Kasumi-1 (cell line): ENCODE measurements around the gene ZNF580.
A peak's percentile ranks its signal among the peaks of the same experiment; 100 is the strongest.

Source experiments
- DNase-seq, 2 experiments: peaks; one replicate each; lab custom pipeline; 2025; lab: John Stamatoyannopoulos, UW

Gene ZNF580

DNA sequence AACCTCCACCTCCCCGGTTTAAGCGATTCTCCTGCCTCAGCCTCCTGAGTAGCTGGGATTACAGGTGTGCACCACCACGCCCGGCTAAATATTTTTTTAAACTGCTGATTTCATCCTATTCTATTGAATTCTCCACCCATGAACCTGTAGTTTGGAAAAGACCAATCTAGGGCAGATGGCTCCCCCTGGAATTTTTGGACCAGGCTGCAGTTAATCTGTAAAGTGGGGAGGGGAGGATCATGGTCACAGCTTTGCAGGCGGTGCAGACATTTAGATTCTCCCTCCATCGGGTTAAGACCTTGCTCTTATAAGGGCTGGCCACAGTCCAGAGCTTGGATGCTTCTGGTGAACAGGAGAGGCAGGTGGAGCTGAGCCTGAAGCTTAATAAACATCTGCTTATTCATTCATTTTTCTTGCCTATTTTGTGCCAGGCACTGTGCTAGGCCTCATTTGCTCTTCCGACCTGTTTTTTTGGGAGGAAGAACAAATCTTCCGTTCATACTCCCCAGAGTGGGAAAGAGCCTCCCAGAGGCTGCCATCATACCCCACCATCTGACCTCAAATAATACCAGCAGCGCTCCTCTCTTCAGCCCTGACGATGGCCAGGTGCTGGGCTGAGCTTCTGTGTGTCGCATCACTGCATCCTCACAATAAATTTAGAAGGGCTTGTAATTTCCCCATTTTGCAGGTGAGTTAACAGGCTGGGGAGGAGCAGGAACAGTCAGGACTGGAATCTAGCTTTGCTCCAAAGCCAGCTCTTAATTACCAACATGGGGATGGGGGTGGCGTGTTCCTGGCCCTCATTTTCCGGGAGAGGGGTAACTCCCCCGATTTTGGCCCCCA is 6.3 kb downstream of the ZNF580 start:
- no peak for DNase-seq

DNA sequence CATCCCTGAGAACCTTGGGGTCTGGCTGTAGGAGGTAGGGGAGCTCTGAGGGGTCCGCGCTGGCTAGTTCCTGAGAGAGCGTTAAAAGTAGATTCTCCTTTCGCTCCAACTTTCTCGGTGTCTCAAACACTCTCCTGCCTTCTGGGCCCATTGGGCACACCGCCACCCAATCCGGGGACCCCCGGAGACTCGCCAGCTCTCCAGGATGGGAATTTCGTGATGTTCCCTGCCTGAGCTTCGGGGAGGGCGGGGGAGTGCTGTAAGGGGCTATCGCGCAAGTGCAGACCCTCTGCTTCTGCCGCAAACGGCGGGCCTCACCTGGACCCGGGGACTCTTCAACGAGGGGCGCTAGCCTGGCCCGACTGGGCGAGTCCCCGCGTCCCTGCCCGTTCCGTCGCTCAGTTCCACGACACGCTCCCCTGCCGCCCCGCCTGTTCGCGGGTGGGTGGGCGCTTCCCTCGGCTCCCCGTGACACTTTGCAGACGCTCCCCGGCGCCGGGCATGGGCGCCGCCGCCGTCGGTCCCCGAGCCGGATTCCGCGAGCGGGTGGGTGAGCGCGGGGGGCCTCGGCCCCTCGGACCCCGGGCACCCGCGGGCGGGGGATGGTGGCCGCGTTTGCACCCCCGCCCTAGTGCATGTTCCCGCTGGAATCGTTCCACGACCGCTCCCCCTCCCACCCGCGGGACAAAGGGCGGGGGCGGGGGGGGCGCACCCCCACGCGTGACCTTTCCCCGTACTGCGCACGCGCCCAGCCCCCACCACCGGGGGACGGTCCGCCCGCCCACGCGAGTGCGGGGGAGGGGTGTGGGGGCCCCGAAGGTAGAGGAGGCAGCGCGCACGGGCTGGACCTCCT is 7.2 kb downstream of the ZNF580 start, which contains the start of gene CCDC106:
CCDC106 (plus strand) TSS at position 481 of the 853 bp plus-strand sequence. CDS start 835 bp downstream, outside the sequence.
- peak; percentile 68 to 75 for DNase-seq

DNA sequence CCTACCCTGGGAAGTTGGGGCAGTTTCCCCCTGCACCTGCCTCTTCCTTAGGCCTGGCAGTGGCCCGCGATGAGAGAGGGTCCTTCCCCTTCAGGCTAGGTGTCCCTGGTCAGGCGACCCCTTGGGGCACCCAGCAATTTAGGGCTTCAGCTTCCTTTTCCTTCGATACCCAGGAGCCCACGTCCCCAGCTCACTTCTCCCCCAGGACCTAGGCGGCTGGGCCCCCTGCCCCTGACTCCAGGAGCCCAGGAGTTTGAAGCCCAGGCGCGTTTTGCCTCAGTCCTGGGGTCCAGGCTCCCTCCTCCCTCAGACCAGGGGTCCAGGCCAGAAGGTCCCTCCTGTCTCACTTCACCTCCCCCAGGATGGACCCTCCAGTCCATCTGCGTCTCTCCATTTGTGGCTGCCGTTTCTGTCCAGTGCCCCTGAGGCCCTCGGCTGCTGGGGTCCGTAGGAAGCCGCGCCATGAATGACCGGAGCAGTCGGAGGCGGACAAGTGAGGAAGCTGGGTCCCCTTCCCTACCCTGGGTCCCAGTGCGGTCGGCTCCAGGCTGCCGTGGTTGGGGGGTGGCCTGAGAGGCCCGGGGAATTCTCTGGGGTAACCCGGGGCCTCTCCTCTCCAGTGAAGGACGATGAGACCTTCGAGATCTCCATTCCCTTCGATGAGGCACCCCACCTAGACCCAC is 7.9 kb downstream of the ZNF580 start:
- DNase-seq: no peak

DNA sequence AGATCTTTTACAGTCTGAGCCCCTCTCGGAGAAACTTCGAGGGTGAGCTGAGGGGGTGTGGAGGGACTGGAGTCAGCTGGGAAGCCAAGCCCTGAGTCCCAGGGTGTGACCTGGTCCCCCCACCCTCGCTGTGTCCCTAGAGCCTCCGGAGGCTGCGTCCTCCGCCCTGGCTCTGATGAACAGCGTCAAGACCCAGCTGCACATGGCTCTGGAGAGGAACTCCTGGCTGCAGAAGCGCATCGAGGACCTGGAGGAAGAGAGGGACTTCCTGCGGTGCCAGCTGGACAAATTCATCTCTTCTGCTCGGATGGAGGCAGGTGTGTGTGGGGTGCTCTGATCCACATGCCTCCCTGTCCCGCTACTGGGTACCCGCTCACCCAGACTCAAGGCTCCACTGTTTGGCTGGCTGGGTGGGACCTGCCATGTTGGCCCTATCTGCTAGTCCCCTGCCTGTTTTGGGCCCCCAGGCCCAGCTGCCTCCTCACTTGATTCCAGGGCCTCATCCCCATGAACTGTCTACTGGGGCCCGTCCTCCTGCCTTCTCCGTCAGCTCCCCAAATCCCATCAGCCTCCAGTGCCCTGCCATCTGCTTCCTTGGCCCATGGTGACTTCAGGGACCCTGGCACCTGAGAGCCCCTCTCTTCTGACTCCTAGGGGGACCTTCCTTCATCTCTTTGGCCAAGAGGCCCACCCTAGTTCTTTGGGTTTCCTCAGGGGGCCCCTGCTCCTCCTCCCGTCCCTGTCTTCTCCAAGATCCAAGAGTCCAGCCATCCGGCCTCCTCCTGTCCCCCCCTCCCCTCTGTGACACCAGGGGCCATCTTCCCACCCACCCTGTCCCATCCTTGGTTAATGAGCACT is 8.7 kb downstream of the ZNF580 start:
- DNase-seq: no peak

DNA sequence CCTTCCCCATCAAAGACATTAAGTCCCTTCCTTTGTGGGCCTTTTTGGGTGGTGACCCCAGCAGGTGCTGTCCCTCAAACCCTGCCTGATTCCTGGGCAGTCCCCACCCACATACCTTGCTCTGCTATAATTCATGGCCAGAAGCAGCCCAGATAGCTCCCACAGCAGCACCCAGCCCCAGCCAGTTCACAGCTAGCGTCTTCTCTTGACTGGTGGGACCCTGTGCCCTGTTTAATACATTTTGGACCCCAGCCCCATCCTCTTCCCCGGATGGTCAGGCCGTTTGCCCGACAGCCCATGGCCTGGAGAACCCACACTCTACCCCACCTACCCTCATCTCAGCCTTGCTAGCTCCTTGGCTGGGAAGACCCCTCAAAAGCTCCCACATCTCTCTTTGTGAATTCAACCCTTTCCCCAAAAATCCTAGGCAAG is 9.3 kb downstream of the ZNF580 start:
- DNase-seq: no peak

DNA sequence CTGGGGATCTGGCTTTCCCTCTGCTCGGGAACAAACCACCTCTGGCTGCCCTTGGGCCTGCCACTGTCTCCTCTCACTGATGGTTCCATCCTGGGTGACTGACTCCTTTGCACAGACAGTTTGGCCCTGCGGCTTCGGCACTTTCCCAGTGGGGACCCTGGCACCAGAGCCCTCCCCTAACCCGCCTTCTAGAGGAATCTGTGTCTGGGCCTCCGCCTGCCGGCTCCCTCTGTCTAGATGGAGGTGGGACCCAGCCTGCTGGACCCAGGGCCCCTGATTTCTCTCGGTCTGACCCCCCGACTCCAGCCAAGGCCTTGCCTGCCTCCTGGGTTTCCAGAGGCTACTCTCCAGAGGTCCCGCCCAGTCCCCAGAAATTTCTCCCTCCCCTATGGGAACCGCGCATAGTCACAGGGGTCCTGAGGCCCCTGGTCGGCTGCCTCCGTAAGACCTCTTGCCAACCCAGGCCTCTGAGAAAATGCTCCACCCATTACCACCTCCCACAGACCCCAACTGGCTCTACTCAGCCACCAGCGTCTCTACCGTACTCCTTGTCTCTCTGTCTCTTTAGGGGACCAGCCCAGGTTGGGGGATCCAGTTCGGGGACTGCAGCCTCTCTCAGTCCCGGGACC is 9.9 kb downstream of the ZNF580 start:
- no peak for DNase-seq

DNA sequence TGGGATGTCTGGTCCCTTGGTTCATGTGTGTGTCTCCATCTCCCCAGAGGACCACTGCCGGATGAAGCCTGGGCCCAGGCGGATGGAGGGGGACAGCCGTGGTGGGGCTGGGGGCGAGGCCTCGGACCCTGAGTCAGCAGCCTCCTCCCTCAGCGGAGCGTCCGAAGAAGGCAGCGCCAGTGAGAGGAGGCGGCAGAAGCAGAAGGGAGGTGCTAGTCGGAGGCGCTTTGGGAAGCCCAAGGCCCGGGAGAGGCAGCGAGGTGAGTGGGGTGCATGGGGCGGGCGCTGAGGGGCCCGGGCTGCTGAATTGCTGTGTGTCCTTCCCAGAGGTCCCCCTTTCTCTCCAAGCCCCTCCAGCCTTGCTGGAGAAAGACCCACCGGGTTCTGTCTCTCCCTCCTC is 10.4 kb downstream of the ZNF580 start:
- DNase-seq: no peak

DNA sequence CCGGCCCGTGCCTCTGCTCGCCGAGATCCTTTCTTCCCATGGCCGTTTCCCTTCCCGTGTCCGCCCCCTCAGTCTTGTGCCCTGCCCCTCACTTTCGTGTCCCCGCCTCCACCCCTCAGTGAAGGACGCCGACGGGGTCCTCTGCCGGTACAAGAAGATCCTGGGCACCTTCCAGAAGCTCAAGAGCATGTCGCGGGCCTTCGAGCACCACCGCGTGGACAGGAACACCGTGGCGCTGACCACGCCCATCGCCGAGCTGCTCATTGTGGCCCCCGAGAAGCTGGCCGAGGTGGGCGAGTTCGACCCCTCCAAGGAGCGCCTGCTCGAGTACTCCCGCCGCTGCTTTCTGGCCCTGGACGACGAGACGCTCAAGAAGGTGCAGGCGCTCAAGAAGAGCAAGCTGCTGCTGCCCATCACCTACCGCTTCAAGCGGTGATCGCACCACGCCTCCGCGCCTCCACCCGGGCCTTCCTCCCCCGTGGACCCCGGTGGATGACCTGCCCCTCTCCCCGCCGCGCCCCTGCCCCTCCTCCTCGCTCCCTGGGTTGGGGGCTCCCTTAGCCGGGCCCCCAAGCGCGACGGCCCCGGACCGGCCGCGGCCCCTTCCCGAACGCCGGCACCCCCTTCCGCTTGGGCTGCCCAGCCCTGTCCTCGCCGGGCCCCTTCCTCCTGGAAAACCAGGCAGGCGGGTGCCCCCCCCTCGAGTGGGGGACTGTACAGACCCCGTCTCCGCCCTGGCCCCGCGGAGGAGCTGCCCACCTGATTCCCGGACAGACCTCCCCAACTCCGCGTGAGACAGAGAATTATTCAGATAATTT is 11.7 kb downstream of the ZNF580 start:
- DNase-seq: no peak

DNA sequence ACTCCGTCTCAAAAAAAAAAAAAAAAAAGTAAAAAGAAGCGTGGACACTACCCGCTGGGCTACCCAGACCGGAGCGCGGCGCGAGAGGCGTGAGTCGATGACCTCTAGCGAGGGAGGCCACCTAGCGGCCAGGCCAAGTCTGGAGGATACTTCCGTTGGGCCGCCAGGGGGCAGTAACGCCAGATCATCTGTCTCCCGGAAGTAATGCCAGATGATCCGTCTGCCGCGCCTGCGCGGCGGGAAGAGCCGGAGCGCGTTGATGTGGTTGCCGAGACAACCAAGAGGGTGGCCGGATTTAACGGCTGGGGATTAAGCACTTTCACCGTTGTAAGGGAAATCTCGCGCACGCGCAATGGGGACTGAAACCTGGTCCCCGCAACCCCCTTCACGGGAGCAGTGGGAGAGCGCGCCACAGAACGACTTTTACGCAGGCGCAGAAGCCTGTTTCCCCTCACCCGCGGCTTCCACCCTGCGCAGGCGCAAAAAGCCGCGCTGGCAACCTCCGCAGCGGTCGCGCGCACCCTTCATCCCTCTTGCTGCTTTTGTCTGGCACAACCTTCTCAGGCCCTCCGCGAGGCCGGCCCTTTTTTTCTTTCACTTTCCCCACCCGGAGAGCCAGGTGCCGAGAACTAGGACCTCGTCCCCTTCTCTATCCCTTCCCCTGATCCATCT is 13.0 kb downstream of the ZNF580 start:
- DNase-seq: peak; percentile 93 to 94

DNA sequence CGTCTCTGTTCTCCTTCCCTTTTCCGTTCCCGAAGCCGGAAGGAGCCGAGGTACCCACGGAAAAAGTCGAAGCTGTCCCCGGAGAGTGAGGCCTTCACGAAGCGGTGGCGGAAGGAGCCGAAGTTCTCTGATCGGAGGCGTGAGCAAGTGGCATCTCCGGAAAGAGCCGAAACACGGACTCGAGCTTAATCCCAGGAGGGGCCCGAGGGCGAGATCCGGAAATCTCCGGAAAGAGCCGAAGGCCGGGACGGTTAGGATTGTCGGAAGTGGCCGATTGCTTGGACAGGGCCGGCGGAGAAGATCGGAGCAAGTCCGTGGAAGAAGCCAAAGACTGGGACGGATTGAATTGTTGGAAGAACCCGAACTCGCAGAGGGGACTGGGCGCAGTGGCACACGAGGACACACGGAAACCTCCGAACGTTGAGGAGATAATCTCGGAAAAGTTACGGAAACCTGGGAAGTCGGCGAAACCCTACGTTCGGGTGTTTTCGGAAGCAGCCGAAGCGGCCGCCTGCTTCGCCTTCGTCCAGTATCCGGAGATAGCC is 13.6 kb downstream of the ZNF580 start:
- peak; percentile 99 for DNase-seq

DNA sequence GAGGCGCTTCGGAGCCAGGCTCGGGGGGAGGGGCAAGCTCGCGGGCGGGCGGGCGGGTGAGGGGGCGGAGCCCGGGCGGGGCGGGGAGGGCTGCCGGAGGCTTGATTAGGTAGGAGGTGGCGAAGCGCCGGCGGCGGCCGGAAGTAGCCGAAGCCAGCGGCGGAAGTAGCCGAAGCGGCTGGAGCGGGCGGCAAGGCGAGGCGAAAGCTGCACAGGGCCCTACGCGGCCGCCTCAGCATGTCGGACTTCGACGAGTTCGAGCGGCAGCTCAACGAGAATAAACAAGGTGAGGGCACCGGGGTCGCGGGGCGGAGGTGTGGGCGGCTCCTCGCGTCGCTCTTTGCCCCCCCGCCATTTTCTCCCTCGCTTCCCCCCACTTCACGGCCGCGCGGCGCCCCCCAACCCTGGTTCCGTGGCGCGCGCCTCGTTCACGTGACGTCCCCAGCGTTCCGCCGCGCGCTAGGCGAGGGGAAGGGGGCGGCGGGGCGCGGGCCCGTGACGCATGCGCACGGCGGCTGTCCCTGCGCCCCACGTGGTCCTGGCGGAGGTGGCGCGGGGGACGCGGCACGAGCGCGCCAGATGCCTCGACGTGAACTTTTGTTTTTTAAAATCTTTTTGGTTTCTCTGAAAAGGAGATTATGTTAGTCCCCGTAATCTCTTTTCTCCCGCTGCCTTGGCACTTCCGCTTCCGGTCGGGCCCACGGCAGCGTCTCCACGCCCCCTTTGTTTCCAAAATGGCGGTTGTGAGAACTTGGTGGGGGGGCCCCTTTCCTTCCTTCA is 14.3 kb downstream of the ZNF580 start, which contains the start of gene U2AF2:
U2AF2 (plus strand) TSS at position 168 of the 780 bp plus-strand sequence; CDS start at position 238, 70 bp downstream.
- peak; percentile 92 to 96 for DNase-seq

DNA sequence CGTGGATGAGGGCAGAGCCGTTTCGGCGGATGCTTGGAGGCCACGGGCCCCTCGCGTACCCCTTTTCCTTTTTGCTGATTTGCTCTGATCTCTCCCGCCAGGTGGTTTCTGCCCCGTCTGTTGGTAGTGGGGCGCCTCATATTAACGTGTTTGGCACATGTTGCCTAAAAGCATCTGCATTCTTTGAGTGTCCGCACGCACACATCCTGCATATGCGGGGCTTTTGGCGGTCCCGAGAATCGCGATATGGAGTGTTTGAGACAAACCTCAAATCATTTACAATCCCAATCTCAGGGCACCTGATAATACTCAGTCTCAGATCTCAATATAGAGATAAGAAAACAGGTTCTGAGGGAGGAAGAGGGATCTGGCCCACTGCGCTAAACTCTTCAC is 14.8 kb downstream of the ZNF580 start:
- DNase-seq: no peak

DNA sequence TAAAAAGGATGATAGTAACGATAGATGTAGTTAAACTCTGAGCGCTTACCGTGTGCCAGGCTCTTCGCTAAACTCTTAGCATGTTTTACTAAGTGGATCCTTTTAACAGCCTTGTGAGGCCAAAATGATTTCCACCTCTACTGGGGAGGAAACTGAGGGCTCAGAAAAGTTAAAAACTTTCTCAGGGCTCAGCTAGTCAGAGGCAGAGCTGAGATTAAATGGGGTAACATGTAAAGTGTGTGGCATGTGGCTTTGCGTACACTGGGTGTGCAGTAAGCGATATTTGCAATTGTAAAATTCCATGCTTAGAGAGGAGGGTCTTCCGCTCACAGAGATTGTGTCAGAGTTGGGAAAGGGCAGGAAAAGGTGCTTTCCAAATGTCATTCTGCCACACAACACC is 15.8 kb downstream of the ZNF580 start:
- DNase-seq: no peak

DNA sequence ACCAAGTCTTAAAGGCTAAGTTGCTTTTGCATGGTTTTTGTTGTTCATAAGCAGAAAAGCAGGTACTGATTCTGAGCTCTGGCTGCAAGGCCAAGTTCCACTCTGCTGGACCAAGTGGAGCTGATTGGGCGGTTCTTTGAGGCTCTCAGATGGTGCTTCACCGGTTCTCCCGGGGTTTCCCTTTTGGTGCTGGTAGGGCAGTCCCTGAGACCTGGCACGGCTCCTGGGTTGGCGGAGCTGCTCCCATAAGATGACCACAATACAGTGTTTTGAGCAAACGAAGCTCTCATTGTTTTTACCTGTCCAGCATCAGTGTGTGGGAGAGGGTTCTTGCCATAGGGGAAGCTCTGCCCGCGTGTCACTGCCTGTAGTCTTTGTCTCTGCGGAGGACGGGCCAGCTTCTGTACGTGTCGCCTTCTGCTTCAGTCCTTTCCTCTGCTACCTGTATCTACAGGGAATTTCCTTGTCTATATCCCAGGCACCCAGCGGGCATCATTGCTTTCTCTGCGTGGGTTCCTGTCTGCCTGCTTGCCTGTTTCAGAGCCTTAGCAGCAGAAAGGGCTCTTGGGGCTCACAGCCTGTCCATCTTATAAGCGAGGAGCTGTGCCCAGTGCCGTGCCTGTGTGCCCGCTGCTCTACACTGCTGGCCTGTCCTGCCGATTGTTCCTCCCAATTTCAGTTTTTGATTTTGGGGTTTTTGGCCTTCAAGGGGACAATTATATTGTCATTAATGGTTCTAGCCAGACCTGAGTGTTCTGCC is 16.4 kb downstream of the ZNF580 start:
- DNase-seq: peak; percentile 22 to 47

DNA sequence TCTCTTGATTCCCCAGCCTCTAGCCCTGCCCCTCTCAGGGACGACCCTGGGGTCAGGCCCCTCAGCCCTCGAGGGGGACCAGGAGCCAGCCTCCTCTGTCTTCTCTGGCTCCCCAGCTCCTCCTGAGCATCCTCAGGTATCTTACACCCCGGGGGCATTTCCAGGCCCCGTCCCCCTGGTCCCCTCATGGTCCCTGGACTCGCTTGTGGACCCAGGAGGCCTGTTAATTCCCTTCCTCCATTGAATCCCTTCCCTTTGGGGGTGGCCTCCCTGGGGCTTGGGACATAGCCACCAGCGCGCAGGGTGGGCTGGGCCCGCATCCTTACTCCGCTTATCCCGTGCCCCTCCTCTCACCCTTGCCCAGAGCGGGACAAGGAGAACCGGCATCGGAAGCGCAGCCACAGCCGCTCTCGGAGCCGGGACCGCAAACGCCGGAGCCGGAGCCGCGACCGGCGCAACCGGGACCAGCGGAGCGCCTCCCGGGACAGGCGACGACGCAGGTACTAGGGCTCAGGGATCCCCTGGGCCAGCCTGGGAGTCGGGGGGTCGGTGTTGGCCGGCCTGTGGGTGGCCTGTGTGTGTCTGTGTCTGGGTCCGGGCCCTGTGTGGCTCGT is 18.2 kb downstream of the ZNF580 start:
- DNase-seq: no peak

DNA sequence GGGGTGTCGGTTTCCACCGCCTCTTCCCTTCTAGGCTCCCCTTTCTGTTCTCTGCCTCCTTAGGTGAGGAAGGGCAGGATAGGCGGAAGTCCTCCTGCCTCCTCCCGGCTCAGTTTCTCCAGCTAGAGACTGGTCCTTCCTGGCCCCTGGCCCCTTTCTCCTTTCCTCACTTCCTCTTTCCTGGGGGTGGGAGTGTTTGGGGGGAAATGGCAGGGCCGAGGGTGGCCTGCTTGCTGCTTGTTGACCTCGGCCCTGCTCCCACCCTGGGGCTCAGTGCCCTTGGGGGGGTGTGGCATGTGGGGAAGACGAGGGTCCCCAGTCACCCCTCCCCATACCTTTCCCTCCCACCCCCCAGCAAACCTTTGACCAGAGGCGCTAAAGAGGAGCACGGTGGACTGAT is 19.0 kb downstream of the ZNF580 start:
- DNase-seq: no peak

DNA sequence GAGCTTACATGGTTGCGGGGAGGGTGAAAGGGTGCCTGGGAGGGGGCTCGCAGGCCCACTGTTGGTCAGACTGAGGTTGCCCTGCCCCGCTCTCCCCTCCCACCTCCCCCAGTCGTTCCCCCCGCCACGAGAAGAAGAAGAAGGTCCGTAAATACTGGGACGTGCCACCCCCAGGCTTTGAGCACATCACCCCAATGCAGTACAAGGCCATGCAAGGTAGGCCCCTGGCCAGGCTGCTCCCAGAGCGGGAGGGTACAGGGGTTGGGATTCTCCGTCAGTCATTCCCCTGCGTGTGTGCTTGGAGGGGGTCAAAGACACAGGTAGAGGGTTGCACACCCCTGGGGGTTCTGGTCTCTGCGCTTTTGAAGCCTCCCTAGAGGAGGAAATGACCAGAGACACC is 19.6 kb downstream of the ZNF580 start:
- no peak for DNase-seq
